HG02884 (cell line): ENCODE results near the gene PRAME.
"Not testable (repeated sequence)": the region's sequence is repeated elsewhere in the genome, so short reads cannot be mapped to it uniquely, and the experiment has no call there.

ENCODE experiments used
- ATAC-seq: cut with Tn5 transposase; IDR thresholded peaks from one replicate; pipeline ENCODE4 v1.9.1; 2021; ENCODE audit warnings: mild to moderate bottlenecking, moderate library complexity; ENCODE audit not compliant: unreplicated experiment

The PRAME gene

DNA sequence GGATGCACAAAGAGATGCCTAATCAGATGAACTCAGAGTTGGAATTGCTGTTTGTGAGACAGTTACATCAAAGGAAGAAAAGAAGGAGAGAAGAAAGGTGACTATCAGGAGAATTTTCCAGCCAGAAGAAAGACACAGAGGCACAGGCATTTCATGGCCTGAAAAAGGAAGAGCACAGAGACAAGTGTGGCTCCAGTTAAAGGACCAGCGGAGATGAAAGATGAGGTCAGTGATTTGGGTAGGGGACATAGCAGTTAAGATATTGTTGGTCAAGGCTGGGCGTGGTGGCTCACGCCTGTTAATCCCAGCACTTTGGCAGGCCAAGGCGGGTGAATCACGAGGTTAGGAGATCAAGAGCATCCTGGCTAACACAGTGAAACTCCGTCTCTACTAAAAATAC lies 35.6 kb downstream of the PRAME start:
- no peak for ATAC-seq

- no peak for ATAC-seq
Observed at GRCh38 chr22:22521631-22522030, 37.4 kb downstream of the PRAME start.

DNA sequence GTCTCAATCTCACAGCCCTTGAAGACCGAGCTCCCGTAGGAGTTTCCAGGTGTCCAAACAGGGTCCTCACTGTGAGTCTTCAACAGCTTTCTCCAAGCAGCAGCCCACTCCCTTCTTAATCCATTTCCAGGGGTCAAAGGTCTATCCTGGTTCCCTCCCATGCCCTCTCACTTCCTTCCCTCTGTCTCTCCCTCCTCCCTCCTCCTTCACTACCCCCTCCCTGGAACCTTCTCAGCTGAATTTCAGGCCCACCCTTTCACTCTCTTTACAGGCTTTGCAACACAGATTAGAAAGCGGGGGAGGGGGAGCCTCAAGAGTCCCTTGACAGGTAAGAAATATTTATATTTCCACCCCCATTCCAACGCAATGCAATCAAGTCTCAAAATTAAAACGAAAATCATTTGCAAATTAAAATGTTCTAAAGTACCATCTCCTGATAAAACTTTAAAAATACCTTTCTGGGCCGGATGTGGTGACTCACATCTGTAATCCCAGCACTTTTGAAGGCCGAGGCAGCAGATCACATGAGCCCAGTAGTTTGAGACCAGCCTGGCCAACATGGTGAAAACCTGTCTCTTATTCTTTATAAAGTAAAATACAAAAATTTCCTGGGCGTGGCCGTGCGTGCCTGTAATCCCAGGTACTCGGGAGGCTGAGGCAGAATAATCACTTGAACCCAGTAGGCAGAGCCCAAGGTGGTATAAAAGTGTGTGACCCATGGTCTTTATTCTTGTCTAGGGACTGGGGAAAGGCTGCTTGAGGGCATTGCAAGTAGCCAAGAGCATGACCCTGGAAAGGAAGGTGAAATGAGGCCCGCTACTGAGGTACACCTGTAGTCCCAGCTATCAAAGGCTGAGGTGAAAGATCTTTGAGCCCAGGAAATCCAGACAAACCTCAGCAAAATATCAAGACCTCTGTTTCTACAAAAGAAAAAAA lies 38.1 kb downstream of the PRAME start:
- ATAC-seq: no peak

DNA sequence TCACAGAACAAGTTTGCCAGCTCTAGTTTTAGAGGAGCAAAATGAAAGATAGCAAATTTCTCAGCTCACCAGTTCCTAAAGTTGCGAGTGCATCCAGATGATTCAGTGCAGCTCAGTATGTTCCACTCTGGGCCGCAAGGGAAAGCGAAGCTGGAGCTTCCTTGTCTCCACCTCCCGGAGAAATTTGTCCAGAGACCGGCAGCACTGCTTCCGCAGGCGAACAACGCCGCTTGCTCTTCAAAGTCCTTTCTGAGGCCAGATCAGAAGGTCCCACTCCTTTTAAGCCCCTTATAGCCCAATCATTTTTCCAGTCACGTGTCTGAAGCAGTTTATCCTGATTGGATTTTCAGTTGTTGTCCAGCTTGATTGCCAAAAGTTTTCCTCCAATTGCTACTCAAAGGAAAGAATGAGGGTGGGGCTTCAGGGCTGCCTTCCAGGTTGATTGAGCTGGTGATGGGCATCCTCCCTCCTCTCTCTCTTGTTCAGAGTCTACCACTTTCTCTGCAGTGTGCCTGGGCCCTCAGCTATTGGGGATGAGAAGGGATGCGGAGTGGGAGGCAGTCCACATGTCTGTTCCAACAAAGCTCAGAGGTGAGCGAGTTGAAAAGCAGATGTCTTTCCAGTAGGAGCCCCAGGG lies 38.9 kb downstream of the PRAME start, which contains the start of gene ZNF280A:
Gene ZNF280A (minus strand): TSS at position 251 of the 637 bp plus-strand sequence. CDS start 4,640 bp downstream, outside the sequence.
- ATAC-seq: no peak

DNA sequence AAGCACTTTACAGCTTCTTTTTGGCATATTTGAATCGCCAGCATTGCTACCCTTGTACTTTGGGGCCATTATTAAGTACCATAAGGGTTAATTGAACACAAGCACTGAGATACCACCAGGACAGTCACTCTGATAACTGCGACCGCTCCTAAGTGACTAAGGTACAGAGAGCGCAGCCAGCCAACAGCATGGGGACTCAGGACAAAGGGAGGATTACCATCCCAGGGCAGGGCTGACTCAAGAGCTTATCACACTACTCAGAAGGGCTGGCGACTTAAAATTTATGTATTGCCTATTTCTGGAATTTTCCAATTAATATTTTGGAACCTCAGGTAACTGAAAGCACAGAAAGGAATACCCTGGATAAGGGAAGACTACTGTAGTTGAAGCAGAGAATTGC lies 39.5 kb downstream of the PRAME start:
- ATAC-seq: no peak

DNA sequence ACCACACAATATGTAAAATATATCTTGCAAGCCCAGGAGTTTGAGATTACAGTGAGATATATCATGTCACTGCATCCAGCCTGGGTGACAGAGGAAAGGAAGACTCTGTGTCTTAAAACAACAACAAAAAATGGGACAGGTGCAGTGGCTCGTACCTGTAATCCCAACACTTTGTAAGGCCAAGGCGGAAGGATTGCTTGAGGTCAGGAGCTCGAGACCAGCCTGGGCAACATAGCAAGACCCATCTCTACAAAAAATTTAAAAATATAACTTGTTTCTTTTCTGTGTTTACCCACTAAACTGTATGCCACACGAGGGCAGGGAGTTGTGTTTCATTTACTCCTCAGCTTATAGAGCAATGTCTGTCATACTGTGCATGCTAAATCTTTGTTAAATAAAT lies 42.1 kb downstream of the PRAME start:
- no peak for ATAC-seq

- no peak for ATAC-seq
Observed at GRCh38 chr22:22515890-22516289, 43.2 kb downstream of the PRAME start.

DNA sequence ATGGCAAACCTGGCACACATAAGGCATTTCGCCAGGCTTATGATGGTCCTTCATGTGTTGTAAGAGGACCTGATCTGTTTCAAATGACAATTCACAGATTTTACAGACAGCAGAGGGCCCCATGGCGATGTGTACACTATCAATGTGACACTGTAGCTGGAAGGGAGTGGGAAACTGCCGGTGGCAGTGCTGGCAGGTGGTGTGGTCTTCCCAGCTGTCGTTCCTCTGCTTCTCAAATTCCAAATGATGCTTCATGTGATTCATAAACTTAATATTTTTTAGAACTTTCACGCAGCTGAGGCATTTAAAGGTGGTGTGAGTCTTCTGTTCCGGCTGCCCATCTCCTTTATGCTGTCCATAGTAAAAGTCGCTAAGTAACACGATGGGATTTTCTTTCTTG lies 44.6 kb downstream of the PRAME start:
- ATAC-seq: not testable (repeated sequence)

- no peak for ATAC-seq
Observed at GRCh38 chr22:22513619-22514018, 45.4 kb downstream of the PRAME start.

- ATAC-seq: no peak
Observed at GRCh38 chr22:22512951-22513350, 46.1 kb downstream of the PRAME start.

DNA sequence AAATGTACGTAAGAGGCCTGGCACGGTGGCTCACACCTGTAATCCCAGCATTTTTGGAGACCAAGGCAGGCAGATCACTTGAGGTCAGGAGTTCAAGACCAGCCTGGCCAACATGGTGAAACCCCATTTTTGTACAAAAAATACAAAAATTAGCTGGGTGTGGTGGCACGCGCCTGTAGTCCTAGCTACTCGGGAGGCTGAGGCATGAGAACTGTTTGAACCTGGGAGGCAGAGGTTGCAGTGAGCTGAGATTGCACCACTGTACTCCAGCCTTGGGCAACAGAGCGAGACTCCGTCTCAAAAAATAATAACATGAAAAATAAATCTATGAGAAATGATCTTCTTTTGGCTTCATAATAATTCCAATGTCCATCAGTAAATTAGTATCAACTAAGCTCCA lies 48.2 kb downstream of the PRAME start:
- not testable (repeated sequence) for ATAC-seq

GRCh38 chr22:22509912-22510311 lies 49.2 kb downstream of the PRAME start:
- ATAC-seq: not testable (repeated sequence)

GRCh38 chr22:22508274-22509176 lies 50.5 kb downstream of the PRAME start, which contains the start of gene ZNF280B:
ZNF280B (minus strand) TSS chr22:22508742; CDS start chr22:22489398, 19,344 bp downstream.
- ATAC-seq: no peak

- ATAC-seq: no peak
Observed at GRCh38 chr22:22507743-22508273, 51.3 kb downstream of the PRAME start.

DNA sequence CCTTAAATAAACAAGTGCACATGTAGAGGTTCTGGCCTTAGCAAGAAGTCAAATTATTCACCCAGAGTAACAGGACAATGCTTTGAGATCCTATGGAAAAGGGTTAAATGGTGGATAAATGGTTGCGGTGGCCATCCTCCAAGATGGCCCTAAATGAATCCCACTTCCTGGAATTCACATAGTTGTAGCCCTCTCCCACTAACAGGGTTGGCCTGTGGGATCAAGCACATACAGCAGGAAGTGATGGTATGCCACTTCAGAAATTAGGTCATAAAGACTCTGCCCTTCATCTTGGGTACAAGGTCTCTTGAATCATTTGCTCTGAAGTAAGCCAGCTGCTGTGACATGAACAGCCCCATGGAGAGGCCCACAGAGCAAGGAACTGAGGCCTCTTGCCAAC lies 52.3 kb downstream of the PRAME start:
- no peak for ATAC-seq

DNA sequence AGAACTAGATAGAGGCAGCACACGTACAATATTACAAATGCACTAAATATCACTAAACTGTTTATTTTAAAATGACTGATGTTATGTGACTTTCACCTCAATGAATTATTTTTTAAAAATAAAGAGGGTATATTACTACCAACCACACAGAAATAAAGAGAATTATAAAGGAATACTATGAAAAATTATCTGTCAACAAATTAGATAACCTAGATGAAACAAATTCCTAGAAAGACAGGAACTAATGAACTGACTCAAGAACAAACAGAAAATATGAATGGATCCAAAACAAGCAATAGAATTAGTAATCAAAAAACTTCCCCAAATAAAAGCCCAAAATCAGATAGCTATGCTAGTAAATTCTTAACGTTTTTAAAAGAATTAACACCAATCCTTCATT lies 60.8 kb downstream of the PRAME start:
- ATAC-seq: no peak
